ELR (cell line): ENCODE measurements around the gene UNC5B.

ENCODE experiments used
- DNase-seq: peaks from one replicate; pipeline ENCODE4 v3.0.0-alpha.2; 2015; ENCODE audit warnings: low read depth

The UNC5B gene

GRCh38 chr10:71239946-71240795 is 27.8 kb downstream of the UNC5B start:
- DNase-seq = no peak

- no peak for DNase-seq
These were observed 28.9 kb downstream of the UNC5B start for GRCh38 chr10:71241114-71241829.

- no peak for DNase-seq
These were observed 29.7 kb downstream of the UNC5B start for GRCh38 chr10:71241830-71242621.

- DNase-seq = no peak
These were observed 30.2 kb downstream of the UNC5B start for GRCh38 chr10:71242622-71243009.

GRCh38 chr10:71243756-71244395 is 31.5 kb downstream of the UNC5B start:
- peak; percentile 66 for DNase-seq

- peak; percentile 34 for DNase-seq
These were observed 32.4 kb downstream of the UNC5B start for GRCh38 chr10:71244431-71245419.

GRCh38 chr10:71245420-71246325 is 33.3 kb downstream of the UNC5B start:
- no peak for DNase-seq

- no peak for DNase-seq
These were observed 34.4 kb downstream of the UNC5B start for GRCh38 chr10:71246591-71247413.

- DNase-seq = no peak
These were observed 35.0 kb downstream of the UNC5B start for GRCh38 chr10:71247414-71247705.

GRCh38 chr10:71247804-71248203 is 35.4 kb downstream of the UNC5B start:
- DNase-seq = no peak

- DNase-seq = no peak
These were observed 35.8 kb downstream of the UNC5B start for GRCh38 chr10:71248210-71248609.

GRCh38 chr10:71249996-71250395 is 37.6 kb downstream of the UNC5B start:
- DNase-seq = no peak

- no peak for DNase-seq
These were observed 38.0 kb downstream of the UNC5B start for GRCh38 chr10:71250405-71250804.

GRCh38 chr10:71250842-71251241 is 38.5 kb downstream of the UNC5B start:
- DNase-seq = no peak

GRCh38 chr10:71251319-71251718 is 38.9 kb downstream of the UNC5B start:
- no peak for DNase-seq

GRCh38 chr10:71252220-71252619 is 39.9 kb downstream of the UNC5B start:
- no peak for DNase-seq

GRCh38 chr10:71253981-71254818 is 41.8 kb downstream of the UNC5B start:
- DNase-seq = no peak
